Psoas muscle (tissue), 8 donors: Measurements from ENCODE around the gene BHLHE40. TPM values are rescaled to one million over a fixed set of nuclear protein-coding genes. Genes with fewer than 3 reads are reported as not detected.

Source experiments
- ATAC-seq, 4 donors: fragments of 200-7000 bp; cut with Tn5 transposase; one replicate each; pipeline ENCODE4 v1.9.1; 2020; ENCODE audit warnings: moderate library complexity in 3 of 4, mild to moderate bottlenecking in 2 of 4
- DNase-seq, 2 donors: peaks; one replicate each; pipeline ENCODE4 v3.0.0-alpha.2; 2020
- H3K27ac ChIP-seq: fragments of 200-600 bp; one replicate; pipeline ENCODE4 v1.8.0; 2022
- H3K27me3 ChIP-seq, 3 donors: fragments of 200-600 bp in 1 of 3; one replicate each; pipeline versions ENCODE4 v1.6.1 to v1.8.0; 2013 to 2022; ENCODE audit warnings: low read length in 2 of 3, mild to moderate bottlenecking in 2 of 3, moderate library complexity in 1 of 3; ENCODE audit not compliant: insufficient read depth in 3 of 3
- H3K36me3 ChIP-seq, 2 donors: fragments of 200-600 bp in 1 of 2; one replicate each; pipeline versions ENCODE4 v1.6.1 to v1.8.0; 2013 to 2022; ENCODE audit warnings: low read depth in 1 of 2, mild to moderate bottlenecking in 1 of 2, moderate library complexity in 1 of 2; ENCODE audit not compliant: insufficient read depth in 1 of 2
- H3K4me1 ChIP-seq: fragments of 200-600 bp; one replicate; pipeline ENCODE4 v1.8.0; 2022
- H3K4me3 ChIP-seq: fragments of 200-600 bp; one replicate; pipeline ENCODE4 v1.8.0; 2022; ENCODE audit warnings: mild to moderate bottlenecking
- H3K9me3 ChIP-seq: fragments of 200-600 bp; one replicate; pipeline ENCODE4 v1.8.0; 2022
- CTCF ChIP-seq: fragments of 200-600 bp; IDR thresholded peaks from one replicate; pipeline ENCODE4 v1.8.0; 2022; ENCODE audit warnings: antibody characterized with exemption
- WGBS, 3 donors: extraction: QIAGEN DNeasy Blood & Tissue Kit; methylation state at CpG; one replicate each; pipeline versions ENCODE4 v1.1.6 to v1.1.7; 2013; 5-methylcytosine and 5-hydroxymethylcytosine counted together
- intact Hi-C, 2 donors: fragments of 100-400 bp; cut with DNase I; formaldehyde crosslinking; loops; one replicate each; pipeline versions ENCODE4 v1.11.0 to v1.14.2; 2022
- polyA plus RNA-seq, 3 donors: library from polyadenylated mRNA; stranded (reverse); fragments of 200-250 nt; gene quantifications; one replicate each; pipeline ENCODE4 v1.2.3, GENCODE V29; 2013
- total RNA-seq, 4 donors: library from RNA; stranded (reverse); fragmentation: NEBNext Ultra II Directional in 2 of 4; extraction: Animal tissue kit (Norgen Biotek cat#: 25700) in 2 of 4; gene quantifications; one replicate each; pipeline versions ENCODE4 v1.2.1 to v1.2.4, GENCODE V29; 2021 to 2023
- donor health status: healthy with polysubstance abuse.
- donor health status: DM: no; HTN: no; CAD: no; lungs with moderate emphysema.
- donor health status: Bipolar disorder and iron deficiency.
- donor health status: healthy.
- donor health status: DM: yes; HTN: yes; CAD: no.
- donor health status: DM: no; HTN: no; CAD: no.
- donor health status: DM: no; HTN: no; CAD: no.
- donor health status: DM: yes; HTN: yes; CAD: no.

BHLHE40 gene
- total and polyA plus RNA-seq, 7 donors, result 16.7 to 143 (median 65.1) TPM

GRCh38 chr3:5011555-5012256 lies 32.5 kb downstream of the BHLHE40 start:
- intact Hi-C loops, result no loop called here
- peak in 1 of 4 donors; percentile 13 for ATAC-seq
- H3K4me3 ChIP-seq, result no peak overlapping the region
- H3K27me3 ChIP-seq, result no peaks in the 10 kb centered on the region
- H3K36me3 ChIP-seq, result no peaks in the 10 kb centered on the region
- WGBS, 3 donors, result 74 to 84% (median 81%) methylated on average over 14 of the region's 14 CpGs
- H3K4me1 ChIP-seq, result peaks cover 6% of the 10 kb centered on the region
- no peak for DNase-seq
- no peak for TF ChIP-seq CTCF
- H3K9me3 ChIP-seq, result no peaks in the 10 kb centered on the region
- no peak overlapping the region for H3K27ac ChIP-seq

- TF ChIP-seq CTCF, result no peak
- Histone ChIP-seq H3K4me3 (no peak overlapping the region), H3K36me3 (no peaks in the 10 kb centered on the region), H3K27me3 (no peaks in the 10 kb centered on the region), H3K4me1 (peaks cover 7% of the 10 kb centered on the region), H3K9me3 (no peaks in the 10 kb centered on the region), H3K27ac (no peak overlapping the region)
- ATAC-seq (no peak), DNase-seq (no peak)
- intact Hi-C loops, result no loop called here
- WGBS, 3 donors, result 65 to 73% (median 67%) methylated on average over 2 of the region's 2 CpGs
Measured at GRCh38 chr3:5012367-5012766, 33.1 kb downstream of the BHLHE40 start.

- H3K9me3 ChIP-seq, result no peaks in the 10 kb centered on the region
- H3K36me3 ChIP-seq, result no peaks in the 10 kb centered on the region
- no peaks in the 10 kb centered on the region for H3K27me3 ChIP-seq
- no peak for TF ChIP-seq CTCF
- intact Hi-C loops, result no loop called here
- no peak overlapping the region for H3K4me3 ChIP-seq
- no peak for DNase-seq
- peaks cover 16% of the 10 kb centered on the region for H3K4me1 ChIP-seq
- H3K27ac ChIP-seq, result peak overlapping the region; percentile 36
- ATAC-seq, result peak; percentile 28 to 56 (median 38)
- 60 to 75% (median 68%) methylated on average over 5 of the region's 5 CpGs for WGBS, 3 donors
Measured at GRCh38 chr3:5013021-5013906, 34.0 kb downstream of the BHLHE40 start.

GRCh38 chr3:5014391-5014790 lies 35.2 kb downstream of the BHLHE40 start:
- WGBS, 3 donors, result 82 to 84% (median 83%) methylated on average over 7 of the region's 7 CpGs
- no peak overlapping the region for H3K27ac ChIP-seq
- no peak overlapping the region for H3K4me3 ChIP-seq
- no peaks in the 10 kb centered on the region for H3K9me3 ChIP-seq
- DNase-seq (no peak), ATAC-seq (no peak)
- intact Hi-C loops, result no loop called here
- no peaks in the 10 kb centered on the region for H3K27me3 ChIP-seq
- H3K4me1 ChIP-seq, result peaks cover 18% of the 10 kb centered on the region
- H3K36me3 ChIP-seq, result no peaks in the 10 kb centered on the region
- no peak for TF ChIP-seq CTCF
